GM12878 (cell line): ENCODE data around the gene TSC22D3.

Experiments
- BCL11A ChIP-seq: IDR thresholded peaks from 2 replicates; pipeline ENCODE4 v1.6.1; 2011; ENCODE audit warnings: low read depth, low read length
- BCLAF1 ChIP-seq: fragments of 450-650 bp; IDR thresholded peaks from 2 replicates; pipeline ENCODE4 v1.6.1; 2017; ENCODE audit warnings: antibody characterized with exemption, mild to moderate bottlenecking, moderate library complexity
- BMI1 ChIP-seq: fragments of 450-650 bp; IDR thresholded peaks from 2 replicates; pipeline ENCODE4 v1.6.1; 2016; ENCODE audit warnings: mild to moderate bottlenecking, moderate library complexity, borderline replicate concordance
- CHD4 ChIP-seq: fragments of 200-600 bp; sonication (generic); IDR thresholded peaks from 2 replicates; pipeline ENCODE4 v1.6.1; 2016; ENCODE audit warnings: mild to moderate bottlenecking
- CREB1 ChIP-seq: IDR thresholded peaks from 2 replicates; pipeline ENCODE4 v1.6.1; 2012; ENCODE audit warnings: low read depth, mild to moderate bottlenecking, inconsistent platforms
- POLR2A ChIP-seq: IDR thresholded peaks from 2 replicates; pipeline ENCODE4 v1.6.1; 2011; ENCODE audit warnings: low read depth, mild to moderate bottlenecking, low read length
- RFX5 ChIP-seq: IDR thresholded peaks from 2 replicates; pipeline ENCODE4 v1.6.1; 2011; ENCODE audit warnings: low read depth, low read length, improper control_type of control experiment
- SMC3 ChIP-seq: IDR thresholded peaks from 2 replicates; pipeline ENCODE4 v1.6.1; 2011; ENCODE audit warnings: low read length, improper control_type of control experiment, borderline replicate concordance
- USF2 ChIP-seq: IDR thresholded peaks from 2 replicates; pipeline ENCODE4 v1.6.1; 2011; ENCODE audit warnings: low read depth, low read length, improper control_type of control experiment, borderline replicate concordance
- ZBED1 ChIP-seq: IDR thresholded peaks from 2 replicates; pipeline ENCODE4 v1.6.1; 2016; ENCODE audit warnings: borderline replicate concordance
- ZBTB33 ChIP-seq: fragments of 450-650 bp; IDR thresholded peaks from 2 replicates; pipeline ENCODE4 v1.6.1; 2017; ENCODE audit warnings: mild to moderate bottlenecking
- TF ChIP-seq, protein P1 (sequence below): IDR thresholded peaks from 2 replicates; pipeline ENCODE4 v1.6.1; 2012; ENCODE audit warnings: mild to moderate bottlenecking, low read depth, low read length
- TF ChIP-seq, protein P2 (sequence below), 3 experiments: IDR thresholded peaks in 2 of 3; conservative IDR thresholded peaks in 1 of 3; 2 replicates each; pipeline ENCODE4 v1.5.1; 2011; ENCODE audit warnings: low read depth in 3 of 3, low read length in 3 of 3, mild to moderate bottlenecking in 3 of 3, control low read depth in 2 of 3, moderate library complexity in 2 of 3, inconsistent platforms in 1 of 3, mixed read lengths in 1 of 3; ENCODE audit not compliant: control insufficient read depth in 2 of 3, insufficient read depth in 1 of 3; ENCODE audit errors: extremely low read depth in 1 of 3

DNA sequence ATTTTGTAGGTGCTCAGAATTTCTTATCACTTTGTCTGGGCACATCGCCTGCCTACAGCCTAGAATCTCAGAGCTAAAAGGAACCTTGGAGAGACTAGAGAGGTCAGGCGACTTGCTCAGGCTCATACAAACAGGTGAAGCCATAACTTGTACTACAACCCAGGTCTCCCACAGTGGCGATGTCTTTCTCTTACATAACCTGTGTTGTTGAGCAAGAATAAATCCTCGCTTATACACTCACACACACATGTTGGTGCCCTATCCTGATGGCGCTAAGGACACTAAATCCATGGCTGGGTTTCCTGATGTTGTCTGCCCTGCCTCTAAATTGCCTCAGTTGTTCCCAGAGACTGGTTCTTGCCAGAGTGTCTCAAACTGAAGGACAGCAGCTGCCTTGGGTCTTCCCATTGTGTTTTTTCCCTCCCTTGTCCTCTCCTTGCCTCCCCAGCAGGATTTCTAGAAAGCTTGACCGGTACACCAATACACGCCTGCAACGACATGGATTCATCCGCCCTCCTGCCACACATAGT is 1.6 kb downstream of the TSC22D3 start:
- TF ChIP-seq ZBED1 (no peak), BCLAF1 (no peak), RFX5 (no peak), BCL11A (no peak), POLR2A (no peak), SMC3 (no peak), BMI1 (no peak), USF2 (no peak), CHD4 (no peak), CREB1 (no peak), ZBTB33 (no peak)
- TF ChIP-seq, protein P1, sequence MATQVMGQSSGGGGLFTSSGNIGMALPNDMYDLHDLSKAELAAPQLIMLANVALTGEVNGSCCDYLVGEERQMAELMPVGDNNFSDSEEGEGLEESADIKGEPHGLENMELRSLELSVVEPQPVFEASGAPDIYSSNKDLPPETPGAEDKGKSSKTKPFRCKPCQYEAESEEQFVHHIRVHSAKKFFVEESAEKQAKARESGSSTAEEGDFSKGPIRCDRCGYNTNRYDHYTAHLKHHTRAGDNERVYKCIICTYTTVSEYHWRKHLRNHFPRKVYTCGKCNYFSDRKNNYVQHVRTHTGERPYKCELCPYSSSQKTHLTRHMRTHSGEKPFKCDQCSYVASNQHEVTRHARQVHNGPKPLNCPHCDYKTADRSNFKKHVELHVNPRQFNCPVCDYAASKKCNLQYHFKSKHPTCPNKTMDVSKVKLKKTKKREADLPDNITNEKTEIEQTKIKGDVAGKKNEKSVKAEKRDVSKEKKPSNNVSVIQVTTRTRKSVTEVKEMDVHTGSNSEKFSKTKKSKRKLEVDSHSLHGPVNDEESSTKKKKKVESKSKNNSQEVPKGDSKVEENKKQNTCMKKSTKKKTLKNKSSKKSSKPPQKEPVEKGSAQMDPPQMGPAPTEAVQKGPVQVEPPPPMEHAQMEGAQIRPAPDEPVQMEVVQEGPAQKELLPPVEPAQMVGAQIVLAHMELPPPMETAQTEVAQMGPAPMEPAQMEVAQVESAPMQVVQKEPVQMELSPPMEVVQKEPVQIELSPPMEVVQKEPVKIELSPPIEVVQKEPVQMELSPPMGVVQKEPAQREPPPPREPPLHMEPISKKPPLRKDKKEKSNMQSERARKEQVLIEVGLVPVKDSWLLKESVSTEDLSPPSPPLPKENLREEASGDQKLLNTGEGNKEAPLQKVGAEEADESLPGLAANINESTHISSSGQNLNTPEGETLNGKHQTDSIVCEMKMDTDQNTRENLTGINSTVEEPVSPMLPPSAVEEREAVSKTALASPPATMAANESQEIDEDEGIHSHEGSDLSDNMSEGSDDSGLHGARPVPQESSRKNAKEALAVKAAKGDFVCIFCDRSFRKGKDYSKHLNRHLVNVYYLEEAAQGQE: no peak
- TF ChIP-seq, protein P2, sequence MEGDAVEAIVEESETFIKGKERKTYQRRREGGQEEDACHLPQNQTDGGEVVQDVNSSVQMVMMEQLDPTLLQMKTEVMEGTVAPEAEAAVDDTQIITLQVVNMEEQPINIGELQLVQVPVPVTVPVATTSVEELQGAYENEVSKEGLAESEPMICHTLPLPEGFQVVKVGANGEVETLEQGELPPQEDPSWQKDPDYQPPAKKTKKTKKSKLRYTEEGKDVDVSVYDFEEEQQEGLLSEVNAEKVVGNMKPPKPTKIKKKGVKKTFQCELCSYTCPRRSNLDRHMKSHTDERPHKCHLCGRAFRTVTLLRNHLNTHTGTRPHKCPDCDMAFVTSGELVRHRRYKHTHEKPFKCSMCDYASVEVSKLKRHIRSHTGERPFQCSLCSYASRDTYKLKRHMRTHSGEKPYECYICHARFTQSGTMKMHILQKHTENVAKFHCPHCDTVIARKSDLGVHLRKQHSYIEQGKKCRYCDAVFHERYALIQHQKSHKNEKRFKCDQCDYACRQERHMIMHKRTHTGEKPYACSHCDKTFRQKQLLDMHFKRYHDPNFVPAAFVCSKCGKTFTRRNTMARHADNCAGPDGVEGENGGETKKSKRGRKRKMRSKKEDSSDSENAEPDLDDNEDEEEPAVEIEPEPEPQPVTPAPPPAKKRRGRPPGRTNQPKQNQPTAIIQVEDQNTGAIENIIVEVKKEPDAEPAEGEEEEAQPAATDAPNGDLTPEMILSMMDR (IDR thresholded peaks at IDR 0.05 in 2 of 3, conservative IDR thresholded peaks at IDR 0.05 in 1 of 3; ENCODE audit: control insufficient read depth in 2 of 3, extremely low read depth in 1 of 3, insufficient read depth in 1 of 3, low read depth in 3 of 3, low read length in 3 of 3): no peak
